NAMALWA (cell line): ENCODE data around the gene ZNHIT3.
"Not testable (repeated sequence)": the region's sequence is repeated elsewhere in the genome, so short reads cannot be mapped to it uniquely, and the experiment has no call there.

Experiments used
- DNase-seq: peaks from one replicate; pipeline ENCODE4 v3.0.0-alpha.2; 2015; ENCODE audit warnings: low spot score

ZNHIT3 gene

DNA sequence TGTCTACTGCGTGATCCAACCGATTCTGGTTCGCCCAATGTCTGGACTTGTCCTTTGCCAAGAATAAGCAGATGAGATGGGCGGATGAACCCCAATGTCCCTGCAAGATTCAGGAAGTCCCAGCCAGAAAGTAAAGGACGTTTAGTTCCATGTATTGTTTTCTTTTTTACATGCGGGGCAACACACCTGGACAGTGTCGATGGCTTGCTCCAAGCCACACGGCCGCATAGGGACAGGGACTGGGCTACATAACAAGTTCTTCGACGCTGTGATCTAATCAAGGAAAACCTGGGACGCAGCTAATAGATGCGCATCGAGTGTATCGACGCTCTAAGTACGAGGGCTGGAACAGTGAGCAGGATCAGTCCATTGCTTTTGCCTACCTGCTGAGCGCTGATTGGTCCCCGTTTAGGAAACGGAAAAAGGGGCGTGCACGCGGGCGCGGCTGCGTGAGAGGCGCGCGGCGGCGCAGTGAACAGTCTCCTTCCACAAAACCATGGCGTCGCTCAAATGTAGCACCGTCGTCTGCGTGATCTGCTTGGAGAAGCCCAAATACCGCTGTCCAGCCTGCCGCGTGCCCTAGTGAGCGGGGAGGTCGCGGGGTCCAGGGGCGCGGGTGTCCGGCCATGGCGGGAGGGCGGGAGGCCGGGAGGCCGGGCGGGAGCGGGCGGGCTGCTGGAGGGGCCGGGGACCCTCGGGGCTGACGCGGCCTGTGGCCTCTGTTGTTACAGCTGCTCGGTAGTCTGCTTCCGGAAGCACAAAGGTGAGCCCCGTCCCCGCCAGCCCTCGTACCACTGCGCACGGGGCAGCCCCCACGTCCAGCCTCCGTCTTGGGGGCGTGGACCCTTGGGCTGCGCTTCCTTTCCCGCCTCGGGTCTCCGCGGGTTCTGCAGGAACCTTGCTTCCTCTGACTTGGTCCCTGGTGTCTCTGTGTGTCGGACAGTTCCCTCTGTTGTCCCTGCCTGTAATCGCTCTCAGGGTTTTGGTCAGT lies at the start of gene ZNHIT3:
Gene ZNHIT3 (plus strand): TSS at position 478 of the 991 bp plus-strand sequence. CDS start 19 bp downstream, at position 497.
- peak; percentile 95 for DNase-seq

- DNase-seq: not testable (repeated sequence)
Measured at GRCh38 chr17:36441792-36442191, 44.7 kb upstream of the ZNHIT3 start.

GRCh38 chr17:36443777-36444176 lies 42.7 kb upstream of the ZNHIT3 start:
- DNase-seq: no peak

DNA sequence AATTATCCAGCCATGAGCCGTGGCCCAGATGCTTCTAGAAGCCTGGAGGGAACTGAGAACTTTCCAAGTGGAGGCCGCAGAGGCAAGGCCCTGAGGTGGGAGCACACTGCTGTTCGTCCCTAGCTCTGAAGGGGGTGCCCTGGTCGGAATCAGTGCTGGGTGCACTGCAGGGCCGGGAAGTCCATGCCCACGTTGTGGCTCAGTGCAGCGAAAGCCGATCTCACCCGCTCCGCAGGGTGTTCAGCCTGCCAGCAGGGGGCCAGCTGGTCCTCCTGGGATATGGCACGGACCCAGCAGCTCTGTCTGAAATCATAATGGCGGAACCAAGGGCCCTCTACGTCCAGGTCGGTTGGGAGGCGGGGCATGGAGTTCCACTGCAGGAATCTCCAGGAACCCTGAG lies 36.5 kb upstream of the ZNHIT3 start:
- DNase-seq: not testable (repeated sequence)

DNA sequence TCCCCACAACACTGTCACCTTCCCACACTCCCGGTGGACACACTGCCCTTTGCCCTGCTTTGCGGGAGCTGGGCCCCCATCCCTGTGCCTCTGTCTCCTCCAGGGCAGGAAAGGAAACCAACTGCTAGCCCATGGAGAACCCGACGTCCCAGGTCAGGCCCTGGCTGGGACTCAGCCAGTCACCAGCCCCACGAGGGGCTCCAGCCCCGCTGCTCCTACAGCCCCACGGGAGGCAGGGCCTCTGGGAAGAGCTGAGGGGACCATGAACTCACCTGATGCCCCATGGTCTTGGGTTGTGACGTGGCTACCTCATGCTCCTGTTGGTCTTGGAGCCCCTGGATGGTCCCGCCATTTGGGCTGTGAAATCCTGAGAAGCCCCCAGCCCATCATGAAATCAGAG lies 33.6 kb upstream of the ZNHIT3 start:
- DNase-seq: not testable (repeated sequence)

GRCh38 chr17:36457701-36458100 lies 28.8 kb upstream of the ZNHIT3 start:
- DNase-seq: not testable (repeated sequence)

- no peak for DNase-seq
Measured at GRCh38 chr17:36459045-36459444, 27.4 kb upstream of the ZNHIT3 start.

- DNase-seq: no peak
Measured at GRCh38 chr17:36459601-36460000, 26.9 kb upstream of the ZNHIT3 start.

GRCh38 chr17:36460265-36460937 lies 26.1 kb upstream of the ZNHIT3 start:
- no peak for DNase-seq

DNA sequence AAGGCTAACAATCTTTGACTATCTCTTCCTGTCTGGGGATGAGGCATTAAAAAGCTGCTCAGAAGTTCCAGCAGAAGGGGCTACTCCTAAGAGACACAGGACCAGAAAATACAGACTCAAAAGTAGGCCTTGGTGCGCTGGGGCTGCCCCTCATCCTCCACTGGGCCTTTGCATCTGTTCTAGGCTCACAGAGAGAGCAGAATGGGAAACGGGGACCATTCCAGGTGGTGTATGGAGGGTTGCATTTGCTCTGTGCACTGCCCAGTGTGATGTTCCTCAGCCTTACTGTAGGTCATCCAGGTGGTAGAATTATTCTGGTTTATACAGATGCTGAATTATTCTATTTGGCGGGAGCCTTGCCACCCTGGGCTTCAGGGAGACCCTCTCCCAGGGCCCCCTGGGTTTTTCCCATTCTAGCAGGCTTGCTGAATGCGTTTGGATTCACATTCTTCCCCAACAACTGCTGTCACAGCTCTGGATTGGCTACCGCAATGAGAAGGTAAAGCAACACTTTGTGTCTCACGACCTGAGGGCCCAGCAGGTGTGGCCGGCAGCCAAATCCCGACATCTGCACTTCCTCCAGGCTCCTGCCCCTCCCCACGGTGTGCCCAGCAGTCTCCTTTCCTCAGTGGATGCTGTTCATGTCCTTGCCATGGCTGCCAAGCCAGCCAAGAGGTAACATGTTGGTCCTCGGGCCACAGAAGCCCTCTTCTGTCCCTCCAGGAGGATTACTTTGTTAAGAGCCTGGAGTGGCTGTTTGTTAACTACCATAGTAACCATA lies 25.0 kb upstream of the ZNHIT3 start:
- DNase-seq: no peak

GRCh38 chr17:36463916-36464764 lies 22.3 kb upstream of the ZNHIT3 start:
- DNase-seq: no peak

DNA sequence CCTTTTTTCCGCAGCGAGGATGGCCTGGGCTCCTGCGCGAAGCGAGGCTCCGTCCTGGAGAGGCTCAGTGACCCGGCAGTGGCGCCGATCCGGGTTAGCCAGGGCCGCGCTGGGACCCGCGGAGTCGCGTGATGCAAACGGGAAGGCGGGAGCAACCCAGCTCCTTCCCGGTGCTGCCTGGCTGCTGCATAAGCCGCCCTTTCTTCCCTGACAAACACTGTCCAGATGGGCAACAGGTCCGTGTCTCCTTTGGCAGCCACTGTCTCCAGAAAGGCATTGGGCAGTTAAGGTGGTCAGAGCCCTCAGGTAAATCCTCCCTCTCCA lies 21.8 kb upstream of the ZNHIT3 start:
- no peak for DNase-seq

DNA sequence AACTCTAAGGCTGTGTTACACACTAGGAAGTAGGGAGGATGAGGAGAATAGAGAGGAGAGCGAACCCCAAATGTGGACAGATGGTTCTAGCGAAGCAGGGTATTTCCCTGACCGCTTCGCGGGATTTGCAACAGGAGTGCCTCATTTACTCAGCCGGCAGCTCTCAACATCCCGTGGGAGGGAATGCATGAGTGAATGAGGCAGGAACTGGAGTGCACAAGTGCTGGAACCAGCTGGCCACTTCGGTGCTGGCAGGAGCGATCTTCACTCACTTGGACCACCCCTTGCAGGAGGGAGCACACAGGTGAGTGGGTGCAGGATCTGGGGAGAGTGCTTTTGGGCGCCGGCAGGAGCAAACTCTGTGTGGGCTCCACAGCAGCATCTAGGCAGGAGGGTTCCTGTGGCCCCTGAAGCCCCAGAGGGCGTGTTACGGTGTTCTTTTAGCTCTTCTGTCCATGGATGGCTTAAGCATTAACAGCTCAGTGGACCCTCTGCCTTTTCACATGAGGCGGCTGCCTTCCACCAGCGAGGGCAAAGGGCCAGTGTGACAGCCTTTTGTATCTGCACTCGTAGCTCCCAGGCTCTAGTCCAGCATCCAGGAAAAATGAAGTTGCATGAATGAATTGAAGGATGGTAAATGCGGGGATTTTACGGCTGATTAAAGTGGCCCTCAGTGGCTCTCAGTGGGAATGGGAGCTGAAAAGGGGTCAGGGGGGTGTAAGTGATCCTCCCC lies 17.4 kb upstream of the ZNHIT3 start:
- no peak for DNase-seq

DNA sequence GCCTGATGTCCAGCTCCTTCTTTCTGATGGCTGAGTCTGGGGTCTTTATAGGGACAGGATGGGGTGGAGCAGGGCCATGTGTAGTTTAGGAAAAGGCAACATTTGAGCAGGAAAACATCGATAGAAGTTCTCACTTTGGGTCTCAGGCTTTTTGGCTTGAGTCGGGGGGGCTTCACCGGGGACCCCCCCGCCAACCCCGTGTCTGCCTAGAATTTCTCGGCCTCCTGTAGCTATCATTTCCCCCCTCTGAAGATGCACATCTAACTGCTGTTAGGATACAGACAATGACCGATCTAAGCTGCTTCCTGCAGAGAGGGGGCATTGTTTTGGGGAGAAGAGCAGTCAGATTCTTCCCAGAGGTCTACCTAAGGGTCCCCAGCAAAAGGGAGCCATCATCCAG lies 16.7 kb upstream of the ZNHIT3 start:
- no peak for DNase-seq

DNA sequence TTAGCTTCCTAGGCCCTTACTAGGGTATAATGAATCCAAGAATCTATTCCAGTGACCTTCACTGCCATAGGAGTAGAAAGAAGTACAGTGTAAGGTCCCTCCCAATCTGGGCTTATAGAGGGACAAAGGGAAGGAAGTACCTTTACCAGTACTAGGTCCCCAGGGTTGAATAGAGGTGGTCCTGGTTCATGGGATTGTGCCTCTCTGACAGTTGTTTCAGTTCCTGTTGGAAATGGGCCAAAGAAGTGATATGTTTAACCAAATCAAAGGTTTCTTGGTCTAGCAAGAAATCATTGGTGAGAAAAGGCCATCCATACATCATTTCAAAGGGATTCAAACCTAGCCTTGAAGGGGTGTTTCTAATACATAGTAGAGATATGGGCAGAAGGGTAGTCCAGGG lies 16.0 kb upstream of the ZNHIT3 start:
- DNase-seq: peak; percentile 50

DNA sequence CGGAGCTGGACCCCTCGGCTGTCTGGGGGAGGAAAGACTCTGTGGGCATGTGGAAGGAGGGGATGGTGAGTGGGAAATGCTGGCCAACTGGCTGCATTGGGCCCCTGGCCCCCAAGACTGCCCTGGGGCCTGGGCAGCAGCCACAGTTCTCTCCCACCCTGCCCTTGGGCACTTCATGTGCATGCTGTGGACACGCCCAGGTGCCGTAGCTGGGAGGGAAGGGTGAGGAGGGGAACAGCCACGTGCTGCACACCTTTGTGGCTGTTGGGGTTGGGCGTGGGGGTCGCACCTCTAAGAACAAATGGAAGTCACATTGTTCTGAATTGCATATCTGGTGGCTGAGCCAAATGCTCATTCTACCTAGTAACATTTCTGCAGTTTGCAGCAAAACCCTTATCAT lies 11.9 kb upstream of the ZNHIT3 start:
- no peak for DNase-seq

- no peak for DNase-seq
Measured at GRCh38 chr17:36475346-36475970, 11.0 kb upstream of the ZNHIT3 start.

GRCh38 chr17:36481829-36482228 lies 4.7 kb upstream of the ZNHIT3 start:
- no peak for DNase-seq

DNA sequence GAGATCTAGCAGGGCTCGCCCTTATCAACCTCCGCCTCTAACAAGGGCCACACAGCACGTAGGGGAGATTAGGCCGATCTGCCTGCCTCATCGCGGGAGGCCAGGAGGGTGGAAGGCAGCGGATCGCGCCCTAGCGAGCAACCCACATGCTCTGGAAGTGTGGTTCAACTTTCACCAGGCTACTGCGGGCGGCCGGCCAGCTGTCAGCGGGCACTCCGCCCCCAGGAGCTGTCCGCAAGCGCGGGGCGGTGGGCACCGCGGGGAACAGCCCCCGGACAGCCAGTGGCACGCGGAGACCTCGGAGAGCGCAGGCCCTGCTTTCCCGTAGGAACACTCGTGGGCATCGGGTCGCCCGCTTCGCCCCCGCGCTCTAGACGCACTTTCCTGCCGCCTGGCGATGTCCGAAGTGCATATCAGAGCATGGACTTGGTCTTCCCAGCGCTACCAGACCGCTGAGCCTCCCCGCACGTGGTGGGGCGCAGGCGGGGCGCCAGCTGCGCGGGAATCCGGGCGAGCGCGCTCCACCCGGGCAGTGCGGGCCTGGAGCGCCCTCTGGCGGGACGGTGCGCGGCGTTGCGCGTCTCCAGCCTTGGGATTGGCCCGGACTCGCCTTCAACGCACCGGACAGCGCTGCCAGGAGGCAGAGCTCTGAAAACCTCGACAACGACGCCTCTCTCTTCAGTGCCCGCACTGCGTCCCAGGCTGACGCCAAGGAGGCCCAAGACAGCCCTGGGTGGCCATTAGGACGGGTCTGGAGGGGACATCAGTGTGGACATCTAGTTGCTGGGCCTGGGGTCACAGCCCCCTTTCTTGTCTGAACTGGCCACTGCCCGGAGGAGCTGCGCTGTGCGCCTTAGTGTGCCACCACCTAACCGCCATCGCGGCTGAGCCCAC lies 3.6 kb upstream of the ZNHIT3 start:
- DNase-seq: peak; percentile 77
